Measurements from ENCODE around the gene MTF1.
"Not testable (repeated sequence)": the region's sequence is repeated elsewhere in the genome, so short reads cannot be mapped to it uniquely, and the experiment has no call there.

The MTF1 gene

GRCh38 chr1:37859507-37860345, at the start of gene MTF1:
TSS of gene MTF1 (minus strand) at chr1:37859592. CDS start at chr1:37857658, 1,934 bp downstream.
- peak; percentile 98 for DNase-seq

- DNase-seq, result not testable (repeated sequence)
Measured at GRCh38 chr1:37908531-37908930, 49.1 kb upstream of the MTF1 start.

GRCh38 chr1:37907416-37908125, 48.2 kb upstream of the MTF1 start:
- not testable (repeated sequence) for DNase-seq

- DNase-seq, result not testable (repeated sequence)
Measured at GRCh38 chr1:37906591-37906990, 47.2 kb upstream of the MTF1 start.

GRCh38 chr1:37905727-37906126, 46.3 kb upstream of the MTF1 start:
- no peak for DNase-seq

GRCh38 chr1:37903921-37904320, 44.5 kb upstream of the MTF1 start:
- DNase-seq, result not testable (repeated sequence)

GRCh38 chr1:37902983-37903382, 43.6 kb upstream of the MTF1 start:
- DNase-seq, result no peak

GRCh38 chr1:37901893-37902225, 42.5 kb upstream of the MTF1 start:
- no peak for DNase-seq

- DNase-seq, result no peak
Measured at GRCh38 chr1:37901191-37901892, 42.0 kb upstream of the MTF1 start.

GRCh38 chr1:37897563-37897962, 38.2 kb upstream of the MTF1 start:
- not testable (repeated sequence) for DNase-seq

GRCh38 chr1:37893673-37894072, 34.3 kb upstream of the MTF1 start:
- DNase-seq, result no peak

- DNase-seq, result no peak
Measured at GRCh38 chr1:37892151-37893047, 33.0 kb upstream of the MTF1 start.

GRCh38 chr1:37890378-37891014, 31.1 kb upstream of the MTF1 start:
- peak; percentile 30 for DNase-seq

GRCh38 chr1:37888022-37888700, 28.8 kb upstream of the MTF1 start:
- DNase-seq, result no peak

- DNase-seq, result no peak
Measured at GRCh38 chr1:37884145-37884544, 24.8 kb upstream of the MTF1 start.

- no peak for DNase-seq
Measured at GRCh38 chr1:37883671-37884070, 24.3 kb upstream of the MTF1 start.

- DNase-seq, result no peak
Measured at GRCh38 chr1:37879865-37880264, 20.5 kb upstream of the MTF1 start.

GRCh38 chr1:37878071-37878470, 18.7 kb upstream of the MTF1 start:
- DNase-seq, result no peak

GRCh38 chr1:37875833-37876232, 16.4 kb upstream of the MTF1 start:
- DNase-seq, result no peak

GRCh38 chr1:37872692-37873091, 13.3 kb upstream of the MTF1 start:
- DNase-seq, result no peak

GRCh38 chr1:37868466-37868865, 9.1 kb upstream of the MTF1 start:
- DNase-seq, result no peak
